GM23248 (cell line): ENCODE data around the gene UMAD1.

Experiments
- EZH2 ChIP-seq: fragments of 200-600 bp; sonication (generic); IDR thresholded peaks from 2 replicates; pipeline ENCODE4 v1.6.1; 2018; ENCODE audit warnings: antibody characterized with exemption, mild to moderate bottlenecking; ENCODE audit not compliant: insufficient read depth, poor library complexity, severe bottlenecking
- EZH2phosphoT487 ChIP-seq: fragments of 200-600 bp; sonication (generic); IDR thresholded peaks from 2 replicates; pipeline ENCODE4 v1.6.1; 2018; ENCODE audit warnings: antibody characterized with exemption, moderate library complexity, mild to moderate bottlenecking, low read depth; ENCODE audit not compliant: insufficient read depth

DNA sequence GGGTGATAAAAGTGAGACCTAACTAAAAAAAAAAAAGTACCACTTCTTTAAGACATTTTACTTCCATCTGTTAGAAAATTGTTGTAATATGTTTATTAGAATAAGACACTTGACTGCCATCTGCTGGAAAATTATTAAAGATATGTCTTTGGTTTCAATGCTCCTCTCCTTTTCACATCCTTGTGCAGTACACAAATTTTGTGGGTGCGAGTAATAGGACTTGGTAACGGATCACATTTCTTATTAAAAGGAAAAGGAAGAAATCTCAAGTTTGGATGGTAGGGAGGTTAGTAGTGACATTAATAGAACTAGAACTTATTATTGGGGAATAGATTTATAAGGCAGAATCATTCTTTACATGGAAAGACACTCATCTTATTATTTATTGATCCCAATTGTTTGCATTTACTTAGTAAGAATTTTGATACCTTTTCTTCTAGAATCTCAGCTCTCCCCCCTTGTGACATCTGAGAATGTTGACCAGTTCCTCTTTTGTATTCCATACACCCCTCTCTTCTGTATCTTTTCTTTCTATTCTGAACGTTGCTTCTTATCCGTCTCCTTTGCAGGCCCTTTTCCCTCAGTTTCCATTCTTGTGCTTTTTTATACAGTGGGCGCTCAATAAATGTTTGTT lies 120.9 kb downstream of the UMAD1 start:
- TF ChIP-seq EZH2 (no peak), EZH2phosphoT487 (no peak)
